GM12892 (cell line): ENCODE results near the gene GTPBP3.

Experiments used
- POLR2A ChIP-seq: IDR thresholded peaks from 2 replicates; pipeline ENCODE4 v1.6.1; 2011; ENCODE audit warnings: low read depth, low read length, control low read depth
- POLR2AphosphoS5 ChIP-seq: IDR thresholded peaks from 2 replicates; pipeline ENCODE4 v1.6.1; 2011; ENCODE audit warnings: low read depth, low read length, control low read depth
- TAF1 ChIP-seq: IDR thresholded peaks from 2 replicates; pipeline ENCODE4 v1.6.1; 2011; ENCODE audit warnings: low read depth, mild to moderate bottlenecking, control low read depth, low read length, borderline replicate concordance

DNA sequence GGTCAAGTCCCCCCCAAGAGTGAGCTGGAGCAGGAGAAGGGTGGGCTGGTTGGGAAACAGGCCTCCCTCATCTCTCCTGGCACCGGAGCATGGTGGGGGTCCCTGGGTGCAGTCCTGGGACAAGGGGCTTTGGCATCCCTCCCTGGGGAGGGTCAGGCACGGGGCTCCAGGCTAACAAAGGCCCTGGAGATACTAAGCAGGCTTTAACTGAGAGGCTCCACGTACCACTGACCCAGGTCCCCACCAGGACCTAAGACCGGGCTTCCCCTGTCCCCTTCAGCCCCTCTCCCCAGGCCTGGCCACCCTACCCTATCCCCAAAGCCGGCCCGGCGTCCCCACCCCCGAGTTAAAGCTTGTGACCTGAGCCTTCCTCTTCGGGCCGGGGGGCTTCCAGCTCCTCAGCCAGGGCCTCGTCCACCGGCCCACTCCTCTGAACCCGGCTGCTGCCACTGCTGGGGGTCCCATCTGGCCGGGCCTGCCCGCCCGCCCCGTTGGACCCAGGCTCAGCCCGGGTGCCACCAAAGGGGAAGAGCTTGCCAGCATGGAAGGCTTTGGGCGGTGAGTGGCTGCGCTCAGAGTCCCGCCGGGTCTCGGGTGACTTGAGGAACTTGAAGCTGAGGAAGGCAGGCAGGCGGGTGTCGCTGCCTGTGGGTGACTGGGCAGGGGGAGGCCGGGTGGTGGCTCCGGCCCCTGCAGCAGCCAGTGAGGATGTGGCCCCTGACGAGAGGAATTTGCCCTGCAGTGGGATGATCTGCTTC, 12.8 kb upstream of the GTPBP3 start:
- TF ChIP-seq POLR2AphosphoS5 (no peak), TAF1 (no peak), POLR2A (no peak)
